Esophagus muscularis mucosa (tissue), 4 donors: Measurements from ENCODE around the gene ARL4C. TPM values are rescaled to one million over a fixed set of nuclear protein-coding genes. Genes with fewer than 3 reads are reported as not detected.
"Not testable (repeated sequence)": the region's sequence is repeated elsewhere in the genome, so short reads cannot be mapped to it uniquely, and the experiment has no call there.

Source experiments
- DNase-seq: peaks from one replicate; pipeline ENCODE4 v3.0.0-alpha.2; 2017; ENCODE audit errors: extremely low spot score
- H3K27ac ChIP-seq, 4 donors: fragments of 200-600 bp; sonication (generic); replicated peaks in 1 of 4; 1 replicate in 3 of 4; 2 replicates in 1 of 4; pipeline ENCODE4 v1.5.1; 2016 to 2019; ENCODE audit warnings: mild to moderate bottlenecking in 1 of 4
- H3K27me3 ChIP-seq, 4 donors: fragments of 200-600 bp; sonication (generic); one replicate each; pipeline versions ENCODE4 v1.5.1 to v1.6.0; 2016 to 2019
- H3K36me3 ChIP-seq, 4 donors: fragments of 200-600 bp; sonication (generic); one replicate each; pipeline ENCODE4 v1.5.1; 2016 to 2019
- H3K4me1 ChIP-seq, 4 donors: fragments of 200-600 bp; sonication (generic); one replicate each; pipeline ENCODE4 v1.5.1; 2016 to 2019
- H3K4me3 ChIP-seq, 4 donors: fragments of 200-600 bp; sonication (generic); 1 replicate in 2 of 4; 2 replicates in 2 of 4; pipeline ENCODE4 v1.5.1; 2016 to 2019; ENCODE audit warnings: mild to moderate bottlenecking in 4 of 4, moderate library complexity in 1 of 4
- H3K9me3 ChIP-seq, 4 donors: fragments of 200-600 bp; sonication (generic); 1 replicate in 3 of 4; 2 replicates in 1 of 4; pipeline ENCODE4 v1.5.1; 2016 to 2019
- EP300 ChIP-seq: sonication (generic); formaldehyde crosslinking; IDR thresholded peaks from one replicate; pipeline ENCODE4 v1.6.1; 2017; ENCODE audit warnings: antibody characterized with exemption
- POLR2A ChIP-seq: fragments of 450-650 bp; IDR thresholded peaks from one replicate; pipeline ENCODE4 v1.6.1; 2017; ENCODE audit warnings: antibody characterized with exemption, moderate library complexity, mild to moderate bottlenecking, low read depth
- POLR2AphosphoS5 ChIP-seq, 2 donors: sonication (generic); formaldehyde crosslinking; IDR thresholded peaks; one replicate each; pipeline ENCODE4 v1.6.1; 2017; ENCODE audit warnings: antibody characterized with exemption in 2 of 2
- WGBS: methylation state at CpG from one replicate; pipeline ENCODE4 v1.1.5; 2018; 5-methylcytosine and 5-hydroxymethylcytosine counted together
- intact Hi-C: fragments of 100-400 bp; cut with DNase I; formaldehyde crosslinking; loops from one replicate; pipeline ENCODE4 v1.15.1; 2023
- total RNA-seq, 4 donors: library from RNA; depleted of rRNA; stranded (reverse); fragments of >200 nt; gene quantifications; one replicate each; pipeline versions ENCODE4 v1.1.0 to v1.2.1, GENCODE V29; 2016
- TF ChIP-seq, protein P1 (sequence below), 3 experiments: fragments of 200-600 bp in 2 of 3; fragments of 450-650 bp in 1 of 3; sonication (generic) in 2 of 3; IDR thresholded peaks; one replicate each; pipeline ENCODE4 v1.5.1; 2017 to 2019; ENCODE audit warnings: antibody characterized with exemption in 3 of 3, mild to moderate bottlenecking in 2 of 3, moderate library complexity in 1 of 3

ARL4C gene
- total RNA-seq, 4 donors from 2014 or later, result 3.6 to 16.4 (median 5.4) TPM

DNA sequence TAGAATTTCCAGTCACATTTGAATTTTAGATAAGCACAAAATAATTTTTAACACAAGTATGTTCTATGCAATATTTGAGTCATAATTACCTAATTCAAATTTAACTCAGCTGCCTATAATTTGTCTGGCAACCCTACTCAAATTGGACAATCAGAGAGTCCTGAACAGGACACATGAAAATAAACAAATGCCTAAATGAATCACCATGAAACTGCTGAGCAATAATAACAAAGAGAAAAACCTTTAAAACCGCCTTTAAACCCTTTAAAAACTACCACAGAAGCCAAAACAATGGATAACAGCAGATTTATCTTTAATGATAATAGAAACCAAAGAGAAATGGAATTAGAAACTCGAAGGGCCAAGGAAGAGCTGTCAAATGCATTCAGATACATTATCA lies 39.5 kb downstream of the ARL4C start:
- no peaks in the 10 kb centered on the region for H3K4me1 ChIP-seq
- no peak for DNase-seq
- H3K27ac ChIP-seq, result no peak overlapping the region
- WGBS, result 71% methylated on average over 2 of the region's 2 CpGs
- H3K36me3 ChIP-seq, result no peaks in the 10 kb centered on the region
- intact Hi-C loops, result no loop called here
- no peaks in the 10 kb centered on the region for H3K27me3 ChIP-seq
- peaks cover 0 to 5% (median 2%) of the 10 kb centered on the region in 4 donors for H3K9me3 ChIP-seq
- no peak overlapping the region for H3K4me3 ChIP-seq
- no peak for TF ChIP-seq POLR2A
- TF ChIP-seq, protein P1, sequence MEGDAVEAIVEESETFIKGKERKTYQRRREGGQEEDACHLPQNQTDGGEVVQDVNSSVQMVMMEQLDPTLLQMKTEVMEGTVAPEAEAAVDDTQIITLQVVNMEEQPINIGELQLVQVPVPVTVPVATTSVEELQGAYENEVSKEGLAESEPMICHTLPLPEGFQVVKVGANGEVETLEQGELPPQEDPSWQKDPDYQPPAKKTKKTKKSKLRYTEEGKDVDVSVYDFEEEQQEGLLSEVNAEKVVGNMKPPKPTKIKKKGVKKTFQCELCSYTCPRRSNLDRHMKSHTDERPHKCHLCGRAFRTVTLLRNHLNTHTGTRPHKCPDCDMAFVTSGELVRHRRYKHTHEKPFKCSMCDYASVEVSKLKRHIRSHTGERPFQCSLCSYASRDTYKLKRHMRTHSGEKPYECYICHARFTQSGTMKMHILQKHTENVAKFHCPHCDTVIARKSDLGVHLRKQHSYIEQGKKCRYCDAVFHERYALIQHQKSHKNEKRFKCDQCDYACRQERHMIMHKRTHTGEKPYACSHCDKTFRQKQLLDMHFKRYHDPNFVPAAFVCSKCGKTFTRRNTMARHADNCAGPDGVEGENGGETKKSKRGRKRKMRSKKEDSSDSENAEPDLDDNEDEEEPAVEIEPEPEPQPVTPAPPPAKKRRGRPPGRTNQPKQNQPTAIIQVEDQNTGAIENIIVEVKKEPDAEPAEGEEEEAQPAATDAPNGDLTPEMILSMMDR (IDR thresholded peaks at IDR 0.05), result no peak
- TF ChIP-seq POLR2AphosphoS5 (IDR thresholded peaks at IDR 0.05), result no peak
- no peak for TF ChIP-seq EP300

DNA sequence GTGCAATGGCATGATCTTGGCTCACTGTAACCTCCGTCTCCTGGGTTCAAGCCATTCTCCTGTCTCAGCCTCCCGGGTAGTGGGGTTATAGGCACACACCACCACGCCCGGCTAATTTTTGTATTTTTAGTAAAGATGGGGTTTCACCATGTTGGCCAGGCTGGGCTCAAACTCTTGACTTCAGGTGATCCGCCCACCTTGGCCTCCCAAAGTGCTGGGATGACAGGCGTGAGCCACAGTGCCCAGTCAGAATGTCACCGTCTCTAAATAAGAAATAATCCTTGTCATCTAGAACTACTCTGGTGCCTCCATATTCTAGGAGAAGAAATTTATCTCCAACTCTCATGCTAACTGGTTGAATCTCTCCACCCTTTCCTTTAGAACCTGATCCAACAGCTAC lies 41.6 kb downstream of the ARL4C start:
- H3K27me3 ChIP-seq, H3K9me3 ChIP-seq, H3K4me3 ChIP-seq, intact Hi-C loops, DNase-seq, H3K36me3 ChIP-seq, H3K27ac ChIP-seq, H3K4me1 ChIP-seq: not testable (repeated sequence)
- WGBS, result 90% methylated on average over 7 of the region's 7 CpGs

DNA sequence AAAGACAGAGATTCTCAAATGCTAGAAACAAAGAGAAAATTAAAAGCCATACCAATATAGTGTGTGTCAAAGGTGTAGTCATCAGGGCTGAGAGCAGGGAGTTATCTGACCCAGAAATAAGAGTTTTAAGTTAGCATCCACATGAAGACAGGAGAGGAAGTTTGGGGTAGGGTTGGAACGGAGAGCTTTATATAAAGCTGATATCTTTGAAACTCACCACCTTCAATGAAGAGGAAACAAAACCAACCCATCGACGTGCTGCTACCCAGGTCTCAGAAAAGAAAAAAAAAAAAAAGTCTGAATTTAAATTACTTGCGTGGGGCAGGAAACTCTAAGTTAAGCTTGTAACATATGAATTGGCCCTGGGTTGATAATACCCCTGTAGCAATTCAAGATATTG lies 42.4 kb downstream of the ARL4C start:
- H3K9me3 ChIP-seq, result peaks cover 0 to 5% (median 2%) of the 10 kb centered on the region in 4 donors
- no peaks in the 10 kb centered on the region for H3K27me3 ChIP-seq
- DNase-seq, result no peak
- WGBS, result 75% methylated on average over 4 of the region's 4 CpGs
- intact Hi-C loops, result no loop called here
- TF ChIP-seq, protein P1 (IDR thresholded peaks at IDR 0.05), result no peak
- no peak for TF ChIP-seq POLR2A
- no peak for TF ChIP-seq EP300
- no peak for TF ChIP-seq POLR2AphosphoS5 (IDR thresholded peaks at IDR 0.05)
- no peaks in the 10 kb centered on the region for H3K4me1 ChIP-seq
- H3K4me3 ChIP-seq, result no peak overlapping the region
- no peak overlapping the region for H3K27ac ChIP-seq
- no peaks in the 10 kb centered on the region for H3K36me3 ChIP-seq

- WGBS, result 93% methylated on average over 5 of the region's 5 CpGs
- intact Hi-C loops, result no loop called here
- TF ChIP-seq EP300, result no peak
- Histone ChIP-seq H3K36me3 (no peaks in the 10 kb centered on the region), H3K4me1 (no peaks in the 10 kb centered on the region), H3K27me3 (no peaks in the 10 kb centered on the region), H3K4me3 (no peak overlapping the region), H3K9me3 (peaks cover 0 to 3% (median under 1%) of the 10 kb centered on the region in 4 donors), H3K27ac (no peak overlapping the region)
- DNase-seq, result no peak
Observed at GRCh38 chr2:234453216-234453615, 43.7 kb downstream of the ARL4C start.

DNA sequence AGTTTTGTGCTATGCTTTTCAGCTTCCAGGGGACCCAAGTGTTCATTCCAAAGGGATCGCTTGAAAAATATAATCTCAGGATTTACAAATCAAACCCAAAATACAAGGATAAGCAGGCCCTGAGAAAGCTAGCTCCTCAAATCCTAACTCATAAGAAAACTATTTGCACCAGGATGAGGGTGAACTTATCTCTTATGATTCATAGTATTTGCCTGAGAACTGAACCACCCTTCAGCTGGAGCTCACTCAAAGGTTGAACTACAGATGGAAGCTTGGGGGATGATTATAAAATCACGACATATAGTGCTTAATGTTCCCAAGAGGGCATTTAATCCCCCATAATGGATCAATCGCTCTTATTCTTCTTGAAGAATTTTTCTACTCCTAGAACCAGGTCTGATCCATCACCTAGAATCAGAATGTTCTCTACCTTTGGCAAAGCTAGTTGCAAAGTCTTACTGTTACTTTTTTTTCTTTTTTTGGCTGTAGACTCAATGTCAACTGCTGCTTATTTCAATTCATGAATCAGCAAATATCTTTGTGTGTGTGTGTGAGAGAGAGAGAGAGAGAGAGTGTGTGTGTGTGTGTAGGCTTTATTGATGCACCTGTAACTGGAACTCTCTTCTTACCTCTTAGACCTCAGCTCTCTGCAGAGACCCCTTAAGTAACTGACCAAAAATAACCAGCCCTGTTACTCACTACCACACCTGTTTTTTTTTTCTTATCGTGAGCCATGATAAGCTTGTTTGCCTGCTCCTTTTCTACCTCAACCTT lies 44.8 kb downstream of the ARL4C start:
- intact Hi-C loops, result no loop called here
- no peaks in the 10 kb centered on the region for H3K9me3 ChIP-seq
- WGBS, result 90% methylated on average over 4 of the region's 4 CpGs
- no peaks in the 10 kb centered on the region for H3K4me1 ChIP-seq
- no peak overlapping the region for H3K27ac ChIP-seq
- no peak overlapping the region for H3K4me3 ChIP-seq
- H3K36me3 ChIP-seq, result no peaks in the 10 kb centered on the region
- no peaks in the 10 kb centered on the region for H3K27me3 ChIP-seq
- DNase-seq, result no peak
- no peak for TF ChIP-seq POLR2A
- TF ChIP-seq EP300, result no peak
- no peak for TF ChIP-seq POLR2AphosphoS5 (IDR thresholded peaks at IDR 0.05)
- TF ChIP-seq, protein P1 (IDR thresholded peaks at IDR 0.05), result no peak

GRCh38 chr2:234451242-234451641 lies 45.6 kb downstream of the ARL4C start:
- no peaks in the 10 kb centered on the region for H3K9me3 ChIP-seq
- H3K36me3 ChIP-seq, result no peaks in the 10 kb centered on the region
- no peaks in the 10 kb centered on the region for H3K27me3 ChIP-seq
- H3K27ac ChIP-seq, result no peak overlapping the region
- H3K4me3 ChIP-seq, result no peak overlapping the region
- no peak for DNase-seq
- whole genome bisulfite sequencing, result 94% methylated on average over 2 of the region's 2 CpGs
- TF ChIP-seq, protein P1 (IDR thresholded peaks at IDR 0.05), result no peak
- TF ChIP-seq POLR2A (no peak), EP300 (no peak), POLR2AphosphoS5 (IDR thresholded peaks at IDR 0.05) (no peak)
- intact Hi-C loops, result no loop called here
- H3K4me1 ChIP-seq, result peaks cover 0 to 3% (median 0%) of the 10 kb centered on the region in 4 donors
